Caco-2 (cell line): ENCODE data around the gene NUMB. TPM values are rescaled to one million over a fixed set of nuclear protein-coding genes. Genes with fewer than 3 reads are reported as not detected.
"Not testable (repeated sequence)": the region's sequence is repeated elsewhere in the genome, so short reads cannot be mapped to it uniquely, and the experiment has no call there.

Source experiments
- BruUV-seq: library from RNA; stranded (reverse); fragments of 400-500 nt; replicated peaks from 2 replicates; lab custom pipeline; 2021; lab: Mats Ljungman, UMichigan
- CTCF ChIA-PET: fragments of 300-600 bp; sonication (Branson Sonifier 250); formaldehyde crosslinking; loops from one replicate; lab custom pipeline; 2022; ENCODE audit warnings: antibody characterized with exemption; lab: Charles Lee
- POLR2A ChIA-PET: fragments of 300-600 bp; sonication (Branson Sonifier 250); formaldehyde crosslinking; loops from one replicate; lab custom pipeline; 2022; ENCODE audit warnings: antibody characterized with exemption; lab: Charles Lee
- DNase-seq, 2 experiments: peaks; one replicate each; pipeline versions ENCODE4 v3.0.0 to v3.0.0-alpha.2; 2020 to 2022
- H3K27me3 ChIP-seq: replicated peaks from 2 replicates; pipeline ENCODE4 v1.6.0; 2011; ENCODE audit warnings: low read length; ENCODE audit not compliant: control insufficient read depth, insufficient read depth
- H3K36me3 ChIP-seq: 2 replicates; pipeline ENCODE4 v1.5.1; 2011; ENCODE audit warnings: low read length; ENCODE audit not compliant: control insufficient read depth, insufficient read depth
- H3K4me1 ChIP-seq: fragments of 250-450 bp; sonication (Bioruptor Pico); 2 replicates; pipeline ENCODE4 v1.5.1; 2020; ENCODE audit warnings: mild to moderate bottlenecking
- H3K4me3 ChIP-seq: 2 replicates; pipeline ENCODE4 v1.5.1; 2011; ENCODE audit warnings: low read depth, mild to moderate bottlenecking, control low read depth, low read length
- H3K9me3 ChIP-seq: fragments of 250-450 bp; sonication (Bioruptor Pico); 2 replicates; pipeline ENCODE4 v1.5.1; 2020; ENCODE audit warnings: mild to moderate bottlenecking, moderate library complexity
- H3K27ac Mint-ChIP-seq: one replicate; pipeline ENCODE4 v1.8.0; 2022; ENCODE audit warnings: mixed read lengths; ENCODE audit not compliant: unreplicated experiment
- H3K27me3 Mint-ChIP-seq: one replicate; pipeline ENCODE4 v1.8.0; 2022; ENCODE audit warnings: mixed read lengths; ENCODE audit not compliant: insufficient read depth, unreplicated experiment
- H3K36me3 Mint-ChIP-seq: one replicate; pipeline ENCODE4 v1.8.0; 2022; ENCODE audit warnings: mild to moderate bottlenecking, mixed read lengths; ENCODE audit not compliant: insufficient read depth, unreplicated experiment
- H3K4me1 Mint-ChIP-seq: one replicate; pipeline ENCODE4 v1.8.0; 2022; ENCODE audit warnings: low read depth, mixed read lengths; ENCODE audit not compliant: unreplicated experiment
- H3K4me3 Mint-ChIP-seq: one replicate; pipeline ENCODE4 v1.8.0; 2022; ENCODE audit warnings: mild to moderate bottlenecking, moderate library complexity, mixed read lengths; ENCODE audit not compliant: unreplicated experiment
- H3K9me3 Mint-ChIP-seq: one replicate; pipeline ENCODE4 v1.8.0; 2022; ENCODE audit warnings: mixed read lengths; ENCODE audit not compliant: unreplicated experiment
- CTCF ChIP-seq, 2 experiments: fragments of 200-600 bp in 1 of 2; IDR thresholded peaks; 1 replicate in 1 of 2; 2 replicates in 1 of 2; pipeline versions ENCODE4 v1.5.1 to v1.8.0; 2011 to 2022; ENCODE audit warnings: antibody characterized with exemption in 1 of 2, control low read depth in 1 of 2, inconsistent platforms in 1 of 2, low read depth in 1 of 2, low read length in 1 of 2, mild to moderate bottlenecking in 1 of 2, moderate library complexity in 1 of 2; ENCODE audit not compliant: insufficient read depth in 1 of 2, severe bottlenecking in 1 of 2, unreplicated experiment in 1 of 2
- intact Hi-C: fragments of 100-400 bp; cut with micrococcal nuclease; formaldehyde crosslinking; loops from one replicate; pipeline ENCODE4 v1.10.0; 2022; ENCODE audit not compliant: unreplicated experiment
- total RNA-seq: library from RNA; stranded (reverse); gene quantifications from 2 replicates; pipeline ENCODE4 v1.2.3, GENCODE V29; 2022

The NUMB gene
- total RNA-seq, 1 experiment from 2014 or later = 67.6 TPM

GRCh38 chr14:73394317-73394716 is 64.0 kb downstream of the NUMB start:
- no peaks in the 10 kb centered on the region for H3K27me3 Mint-ChIP-seq
- peaks cover under 1% of the 10 kb centered on the region for H3K36me3 Mint-ChIP-seq
- intact Hi-C loops = no loop called here
- no peak overlapping the region for H3K27ac Mint-ChIP-seq
- H3K4me1 ChIP-seq = no peaks in the 10 kb centered on the region
- H3K9me3 Mint-ChIP-seq = no peaks in the 10 kb centered on the region
- H3K4me3 ChIP-seq = no peak overlapping the region
- H3K36me3 ChIP-seq = no peaks in the 10 kb centered on the region
- ChIA-PET CTCF (no interaction called here), POLR2A (interaction anchor here (0.7 kb wide), 1 partner anchor 159 kb away, joined by 3 read pairs; no protein-coding TSS in a partner anchor)
- no peak overlapping the region for H3K4me3 Mint-ChIP-seq
- no peak for TF ChIP-seq CTCF (IDR thresholded peaks at IDR 0.05; ENCODE audit: insufficient read depth in 1 of 2, low read depth in 1 of 2, low read length in 1 of 2, severe bottlenecking in 1 of 2, unreplicated experiment in 1 of 2)
- peaks cover 7% of the 10 kb centered on the region for H3K4me1 Mint-ChIP-seq
- no peaks in the 10 kb centered on the region for H3K27me3 ChIP-seq
- DNase-seq = no peak
- no TSS peak for BruUV-seq
- no peaks in the 10 kb centered on the region for H3K9me3 ChIP-seq

- H3K4me3 Mint-ChIP-seq = no peak overlapping the region
- Histone ChIP-seq H3K4me1 (no peaks in the 10 kb centered on the region), H3K4me3 (no peak overlapping the region), H3K27me3 (no peaks in the 10 kb centered on the region), H3K36me3 (no peaks in the 10 kb centered on the region), H3K9me3 (no peaks in the 10 kb centered on the region)
- peaks cover 7% of the 10 kb centered on the region for H3K4me1 Mint-ChIP-seq
- H3K9me3 Mint-ChIP-seq = no peaks in the 10 kb centered on the region
- no TSS peak for BruUV-seq
- H3K27me3 Mint-ChIP-seq = no peaks in the 10 kb centered on the region
- ChIA-PET CTCF (no interaction called here), POLR2A (no interaction called here)
- no peak overlapping the region for H3K27ac Mint-ChIP-seq
- TF ChIP-seq CTCF (IDR thresholded peaks at IDR 0.05; ENCODE audit: insufficient read depth in 1 of 2, low read depth in 1 of 2, low read length in 1 of 2, severe bottlenecking in 1 of 2, unreplicated experiment in 1 of 2) = no peak
- intact Hi-C loops = no loop called here
- no peaks in the 10 kb centered on the region for H3K36me3 Mint-ChIP-seq
- no peak for DNase-seq
These were observed 65.0 kb downstream of the NUMB start for GRCh38 chr14:73393375-73393774.

GRCh38 chr14:73392329-73393257 is 65.8 kb downstream of the NUMB start:
- H3K27me3 Mint-ChIP-seq = no peaks in the 10 kb centered on the region
- Histone ChIP-seq H3K4me3 (no peak overlapping the region), H3K9me3 (no peaks in the 10 kb centered on the region), H3K4me1 (no peaks in the 10 kb centered on the region), H3K36me3 (no peaks in the 10 kb centered on the region), H3K27me3 (no peaks in the 10 kb centered on the region)
- CTCF ChIA-PET = no interaction called here
- POLR2A ChIA-PET = interaction anchor here (0.6 kb wide), 1 partner anchor 52 kb away, joined by 3 read pairs; no protein-coding TSS in a partner anchor
- H3K9me3 Mint-ChIP-seq = no peaks in the 10 kb centered on the region
- intact Hi-C loops = no loop called here
- DNase-seq = no peak
- H3K27ac Mint-ChIP-seq = no peak overlapping the region
- BruUV-seq = no TSS peak
- H3K36me3 Mint-ChIP-seq = no peaks in the 10 kb centered on the region
- no peak overlapping the region for H3K4me3 Mint-ChIP-seq
- TF ChIP-seq CTCF (IDR thresholded peaks at IDR 0.05; ENCODE audit: insufficient read depth in 1 of 2, low read depth in 1 of 2, low read length in 1 of 2, severe bottlenecking in 1 of 2, unreplicated experiment in 1 of 2) = no peak
- peaks cover 7% of the 10 kb centered on the region for H3K4me1 Mint-ChIP-seq

- H3K4me1 Mint-ChIP-seq, H3K4me3 ChIP-seq, POLR2A ChIA-PET, DNase-seq, H3K27ac Mint-ChIP-seq, H3K4me1 ChIP-seq, H3K9me3 ChIP-seq, H3K36me3 ChIP-seq, H3K27me3 ChIP-seq, H3K9me3 Mint-ChIP-seq, BruUV-seq, intact Hi-C loops, H3K4me3 Mint-ChIP-seq, H3K27me3 Mint-ChIP-seq: not testable (repeated sequence)
- CTCF ChIA-PET = interaction anchor here (0.7 kb wide), 1 partner anchor 70 kb away, joined by 4 read pairs; the partner anchor contains the start of gene NUMB
- H3K36me3 Mint-ChIP-seq = peaks cover 13% of the 10 kb centered on the region
These were observed 70.5 kb downstream of the NUMB start for GRCh38 chr14:73387860-73388259.
